K562 (cell line): Measurements from ENCODE around the gene TF. TPM values are rescaled to one million over a fixed set of nuclear protein-coding genes. Genes with fewer than 3 reads are reported as not detected.

Experiments used
- ATAC-seq: fragments of 200-7000 bp; cut with Tn5 transposase; 3 replicates; pipeline ENCODE4 v1.9.1; 2020; ENCODE audit warnings: moderate library complexity
- BruUV-seq: library from RNA; stranded (reverse); fragments of 400-500 nt; replicated peaks from 2 replicates; lab custom pipeline; 2021; lab: Mats Ljungman, UMichigan
- CTCF ChIA-PET: fragments of 300-600 bp; formaldehyde crosslinking; extraction: SDS; loops from one replicate; lab custom pipeline; 2021; ENCODE audit warnings: low intra/inter-chr PET ratio; lab: Yijun Ruan, JAX
- POLR2A ChIA-PET: fragments of 300-600, 350-650 bp; sonication (Branson Sonifier 250); formaldehyde crosslinking; extraction: SDS; loops from one replicate; lab custom pipeline; 2021; ENCODE audit warnings: antibody characterized with exemption, inconsistent platforms; lab: Yijun Ruan, JAX
- DNase-seq, 4 experiments: peaks; one replicate each; pipeline versions ENCODE4 v3.0.0 to v3.0.0-alpha.2; 2011 to 2018; ENCODE audit warnings: low spot score in 3 of 4, mixed read lengths in 3 of 4; ENCODE audit errors: extremely low read depth in 1 of 4
- FAIRE-seq: peaks from 2 replicates; lab custom pipeline; 2011; peaks lifted over from hg19 to GRCh38; lab: Jason Lieb, UNC
- H2AFZ ChIP-seq: 2 replicates; pipeline ENCODE4 v1.6.0; 2011; ENCODE audit warnings: low read depth, low read length, control low read depth, inconsistent platforms
- H3K27ac ChIP-seq: fragments of 200-600 bp; 3 replicates; pipeline ENCODE4 v1.8.0; 2011; ENCODE audit warnings: low read depth, mild to moderate bottlenecking, control low read depth, inconsistent platforms, low read length, moderate library complexity, mixed read lengths; ENCODE audit errors: extremely low read depth
- H3K27me3 ChIP-seq, 2 experiments: fragments of 300-600 bp in 1 of 2; 2 replicates in 1 of 2; 3 replicates in 1 of 2; pipeline versions ENCODE4 v1.6.0 to v1.8.0; 2011; ENCODE audit warnings: inconsistent platforms in 2 of 2, low read length in 2 of 2, mild to moderate bottlenecking in 1 of 2, mixed read lengths in 1 of 2, moderate library complexity in 1 of 2; ENCODE audit not compliant: control insufficient read depth in 2 of 2, insufficient read depth in 2 of 2
- H3K36me3 ChIP-seq: fragments of 300-600 bp; 3 replicates; pipeline ENCODE4 v1.8.0; 2011; ENCODE audit warnings: mild to moderate bottlenecking, low read length, inconsistent platforms; ENCODE audit not compliant: control insufficient read depth, insufficient read depth
- H3K4me1 ChIP-seq, 2 experiments: fragments of 200-600 bp in 1 of 2; replicated peaks in 1 of 2; 2 replicates in 1 of 2; 3 replicates in 1 of 2; pipeline versions ENCODE4 v1.5.1 to v1.8.0; 2011; ENCODE audit warnings: inconsistent platforms in 2 of 2, low read length in 2 of 2, mild to moderate bottlenecking in 1 of 2, mixed read lengths in 1 of 2, moderate library complexity in 1 of 2; ENCODE audit not compliant: control insufficient read depth in 2 of 2, insufficient read depth in 2 of 2
- H3K4me2 ChIP-seq: 2 replicates; pipeline ENCODE4 v1.6.1; 2011; ENCODE audit warnings: low read length, control low read depth, inconsistent platforms, mixed read lengths; ENCODE audit not compliant: insufficient read depth
- H3K4me3 ChIP-seq: fragments of 200-600 bp; sonication (generic), shearing (Covaris generic); 2 replicates; pipeline ENCODE4 v1.5.1; 2016; ENCODE audit warnings: control low read depth, inconsistent platforms
- H3K79me2 ChIP-seq: fragments of 200-600 bp; 3 replicates; pipeline ENCODE4 v1.8.0; 2011; ENCODE audit warnings: low read length, inconsistent platforms; ENCODE audit not compliant: control insufficient read depth, insufficient read depth
- H3K9ac ChIP-seq, 2 experiments: 2 replicates each; pipeline versions ENCODE4 v1.6.0 to v1.6.1; 2011; ENCODE audit warnings: low read depth in 2 of 2, low read length in 2 of 2, control low read depth in 1 of 2, inconsistent platforms in 1 of 2, mild to moderate bottlenecking in 1 of 2, mixed read lengths in 1 of 2; ENCODE audit not compliant: insufficient read depth in 1 of 2
- H3K9me1 ChIP-seq: one replicate; pipeline ENCODE4 v1.6.0; 2011; ENCODE audit warnings: inconsistent platforms, mild to moderate bottlenecking, low read length, moderate library complexity; ENCODE audit not compliant: control insufficient read depth, insufficient read depth
- H3K9me3 ChIP-seq: replicated peaks from 2 replicates; pipeline ENCODE4 v1.5.1; 2011; ENCODE audit warnings: low read depth, low read length, inconsistent platforms; ENCODE audit not compliant: control insufficient read depth, insufficient read depth
- H4K20me1 ChIP-seq: replicated peaks from 2 replicates; pipeline ENCODE4 v1.6.1; 2011; ENCODE audit warnings: low read length, inconsistent platforms, mixed read lengths; ENCODE audit not compliant: control insufficient read depth, insufficient read depth
- ADNP ChIP-seq: fragments of 200-800 bp; sonication (Bioruptor generic); IDR thresholded peaks from 2 replicates; pipeline ENCODE4 v1.6.1; 2016; ENCODE audit warnings: missing genetic modification characterization, missing compliant biosample characterization
- CREB5 ChIP-seq: fragments of 250-450 bp; sonication (Bioruptor Pico); IDR thresholded peaks from 2 replicates; pipeline ENCODE4 v1.5.0; 2020; ENCODE audit warnings: mild to moderate bottlenecking
- MEIS2 ChIP-seq: fragments of 450-650 bp; IDR thresholded peaks from 2 replicates; pipeline ENCODE4 v1.6.1; 2014; ENCODE audit warnings: mild to moderate bottlenecking; ENCODE audit not compliant: partially characterized antibody
- PBX2 ChIP-seq, 2 experiments: IDR thresholded peaks in 1 of 2; conservative IDR thresholded peaks in 1 of 2; 2 replicates each; pipeline ENCODE4 v1.6.1; 2016; ENCODE audit warnings: low read depth in 2 of 2, mild to moderate bottlenecking in 1 of 2, missing compliant biosample characterization in 1 of 2, missing genetic modification characterization in 1 of 2, moderate library complexity in 1 of 2
- PHF21A ChIP-seq: fragments of 450-650 bp; IDR thresholded peaks from 2 replicates; pipeline ENCODE4 v1.6.1; 2017; ENCODE audit warnings: low read depth, borderline replicate concordance
- ZBTB40 ChIP-seq, 2 experiments: fragments of 450-650 bp in 1 of 2; sonication (generic) in 1 of 2; formaldehyde crosslinking in 1 of 2; IDR thresholded peaks; 2 replicates each; pipeline versions ENCODE4 v1.7.1 to v1.9.0; 2016 to 2022; ENCODE audit warnings: inconsistent platforms in 1 of 2, mild to moderate bottlenecking in 1 of 2, missing genetic modification reagents in 1 of 2
- WGBS: fragments of 100-300 bp; shearing (Covaris generic); methylation state at CpG from one replicate; pipeline ENCODE4 v1.1.6; 2016; ENCODE audit warnings: low coverage, mixed read lengths; ENCODE audit not compliant: insufficient coverage; ENCODE audit errors: missing lambda C conversion rate; 5-methylcytosine and 5-hydroxymethylcytosine counted together
- in situ Hi-C: fragments of 300-500 bp; cut with MboI; formaldehyde crosslinking; loops from 4 replicates; pipeline ENCODE4 v1.15.0; 2018; ENCODE audit warnings: inconsistent platforms, mixed read lengths
- intact Hi-C: fragments of 100-400 bp; cut with micrococcal nuclease; formaldehyde crosslinking; loops from 2 replicates; pipeline ENCODE4 v1.14.2; 2022
- polyA plus RNA-seq, 8 experiments: library from polyadenylated mRNA; depleted of rRNA in 4 of 8; stranded (reverse) in 5 of 8; unstranded in 3 of 8; fragments of >200 nt; fragmentation: Nextera tagmentation in 2 of 8; fragmentation: Illumina TruSeq in 1 of 8; extraction: Ambion mirVana in 2 of 8; extraction: Trizol in 1 of 8; gene quantifications; 2 replicates each; pipeline versions ENCODE4 v1.2.1 to v1.2.3, GENCODE V29; 2011 to 2014; ENCODE audit warnings: inconsistent platforms in 1 of 8, missing spikeins in 1 of 8
- total RNA-seq, 7 experiments: library from RNA; depleted of rRNA in 6 of 7; stranded (reverse); fragments of >200 nt in 6 of 7; fragmentation: Illumina TruSeq in 2 of 7; extraction: Trizol in 2 of 7; gene quantifications; 2 replicates each; pipeline versions ENCODE4 v1.2.1 to v1.2.3, GENCODE V29; 2011 to 2021; ENCODE audit warnings: low replicate concordance in 1 of 7

Gene TF
- total and polyA plus RNA-seq, 9 of the 15 experiments (the other 6 are each of a cell fraction or from before 2014, with no cell fraction given) = 0.09 to 9.2 (median 3.1) TPM

DNA sequence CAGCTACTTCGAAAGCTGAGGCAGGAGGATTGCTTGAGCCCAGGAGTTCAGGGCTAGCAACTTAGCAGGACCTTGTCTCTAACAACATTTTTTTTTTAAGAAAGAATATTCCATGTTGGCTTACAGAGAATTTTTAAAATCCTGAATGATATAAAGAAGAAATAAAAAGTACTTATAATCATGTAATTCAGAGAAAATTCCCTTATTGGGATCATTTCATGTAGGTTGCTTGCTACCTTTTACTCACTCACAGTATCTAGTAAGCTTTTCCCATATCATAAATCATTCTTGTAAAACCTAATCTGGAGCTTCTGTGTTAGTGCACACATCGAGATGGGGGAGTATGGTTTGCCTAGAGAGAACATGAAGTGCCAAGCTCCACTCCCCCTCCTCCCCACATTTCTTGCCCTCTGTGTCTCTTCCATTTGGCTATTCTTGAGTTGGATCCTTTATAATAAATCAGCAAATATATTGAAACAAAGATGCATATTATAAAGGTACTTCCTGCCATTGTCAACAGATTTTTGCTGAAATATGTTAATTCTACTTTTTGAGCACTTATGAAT is 13.6 kb downstream of the TF start:
- H3K4me3 ChIP-seq = no peak overlapping the region
- ATAC-seq (no peak), DNase-seq (no peak), FAIRE-seq (no peak)
- H3K4me1 ChIP-seq = peaks cover 4 to 7% of the 10 kb centered on the region in 2 experiments; a peak in 3 of 5 replicates
- BruUV-seq = no TSS peak
- intact Hi-C loops (no loop called here), in situ Hi-C loops (no loop called here)
- ChIA-PET CTCF (no interaction called here), POLR2A (no interaction called here)
- no peak overlapping the region for H3K4me2 ChIP-seq
- no peaks in the 10 kb centered on the region for H3K36me3 ChIP-seq
- H3K9me3 ChIP-seq = no peaks in the 10 kb centered on the region
- no peak overlapping the region for H3K9ac ChIP-seq
- H4K20me1 ChIP-seq = no peaks in the 10 kb centered on the region
- no peak overlapping the region for H2AFZ ChIP-seq
- H3K79me2 ChIP-seq = no peaks in the 10 kb centered on the region
- H3K27ac ChIP-seq = no peak overlapping the region
- WGBS = 8% methylated on average over 2 of the region's 2 CpGs
- H3K9me1 ChIP-seq = no peaks in the 10 kb centered on the region
- peaks cover 0 to 12% of the 10 kb centered on the region in 2 experiments; a peak in 2 of 5 replicates for H3K27me3 ChIP-seq
- no peak for TF ChIP-seq ADNP (tag)
- no peak for TF ChIP-seq ZBTB40 (IDR thresholded peaks at IDR 0.05)
- no peak for TF ChIP-seq ZBTB40 (CRISPR knock-in tag; IDR thresholded peaks at IDR 0.05)
- no peak for TF ChIP-seq CREB5
- no peak for TF ChIP-seq PBX2 (CRISPR knock-in tag; IDR thresholded peaks at IDR 0.05; ENCODE audit: low read depth)
- 0 out of 2 replicates have a peak, but pooled peaks have one; percentile 5 for TF ChIP-seq PBX2 (tag; conservative IDR thresholded peaks at IDR 0.05; ENCODE audit: low read depth)
- TF ChIP-seq MEIS2 = peak; percentile 45
- TF ChIP-seq PHF21A = no peak
